NCI-H345 (cell line): ENCODE results near the gene EPHA3.

Experiments
- DNase-seq: peaks from one replicate; lab custom pipeline; 2025; lab: John Stamatoyannopoulos, UW

Gene EPHA3

GRCh38 chr3:89145995-89146394, 38.6 kb downstream of the EPHA3 start:
- no peak for DNase-seq

- DNase-seq: no peak
These were observed 47.0 kb downstream of the EPHA3 start for GRCh38 chr3:89154416-89154815.

- no peak for DNase-seq
These were observed 48.4 kb downstream of the EPHA3 start for GRCh38 chr3:89155811-89156210.

- DNase-seq: no peak
These were observed 50.2 kb downstream of the EPHA3 start for GRCh38 chr3:89157575-89157974.

GRCh38 chr3:89159605-89160004, 52.2 kb downstream of the EPHA3 start:
- DNase-seq: no peak

GRCh38 chr3:89164774-89165173, 57.4 kb downstream of the EPHA3 start:
- no peak for DNase-seq

GRCh38 chr3:89165636-89166263, 58.3 kb downstream of the EPHA3 start:
- DNase-seq: no peak

GRCh38 chr3:89171687-89172545, 64.5 kb downstream of the EPHA3 start:
- no peak for DNase-seq

GRCh38 chr3:89173546-89173945, 66.1 kb downstream of the EPHA3 start:
- no peak for DNase-seq

GRCh38 chr3:89179355-89180001, 72.1 kb downstream of the EPHA3 start:
- no peak for DNase-seq

- no peak for DNase-seq
These were observed 72.9 kb downstream of the EPHA3 start for GRCh38 chr3:89180334-89180733.

GRCh38 chr3:89182056-89182455, 74.6 kb downstream of the EPHA3 start:
- DNase-seq: no peak

- no peak for DNase-seq
These were observed 77.0 kb downstream of the EPHA3 start for GRCh38 chr3:89184151-89184995.

- no peak for DNase-seq
These were observed 79.0 kb downstream of the EPHA3 start for GRCh38 chr3:89186456-89186855.

- DNase-seq: no peak
These were observed 91.2 kb downstream of the EPHA3 start for GRCh38 chr3:89198591-89198990.

GRCh38 chr3:89212619-89213018, 105.2 kb downstream of the EPHA3 start:
- no peak for DNase-seq

- DNase-seq: no peak
These were observed 108.8 kb downstream of the EPHA3 start for GRCh38 chr3:89216016-89216739.

- no peak for DNase-seq
These were observed 109.8 kb downstream of the EPHA3 start for GRCh38 chr3:89217148-89217685.

- no peak for DNase-seq
These were observed 114.5 kb downstream of the EPHA3 start for GRCh38 chr3:89221924-89222323.

GRCh38 chr3:89223188-89223587, 115.8 kb downstream of the EPHA3 start:
- no peak for DNase-seq

GRCh38 chr3:89227218-89227617, 119.8 kb downstream of the EPHA3 start:
- no peak for DNase-seq
